Fibroblast of lung (primary cell): ENCODE results near the gene DENND1A. TPM values are rescaled to one million over a fixed set of nuclear protein-coding genes. Genes with fewer than 3 reads are reported as not detected.

Experiments used
- DNase-seq, 2 donors: peaks; one replicate each; pipeline versions ENCODE4 v3.0.0 to v3.0.0-alpha.2; 2010; ENCODE audit warnings: low read depth in 2 of 2
- H2AFZ ChIP-seq: 2 replicates; pipeline ENCODE4 v1.5.1; 2012; ENCODE audit warnings: low read length, control low read depth, inconsistent platforms
- H3K27ac ChIP-seq: 2 replicates; pipeline ENCODE4 v1.5.1; 2011; ENCODE audit warnings: low read length, control low read depth; ENCODE audit not compliant: insufficient read depth
- H3K27me3 ChIP-seq: 2 replicates; pipeline ENCODE4 v1.5.1; 2011; ENCODE audit warnings: mild to moderate bottlenecking, low read length; ENCODE audit not compliant: control insufficient read depth, insufficient read depth
- H3K36me3 ChIP-seq: 2 replicates; pipeline ENCODE4 v1.5.1; 2011; ENCODE audit warnings: low read length; ENCODE audit not compliant: control insufficient read depth, insufficient read depth
- H3K4me1 ChIP-seq: 2 replicates; pipeline ENCODE4 v1.5.1; 2011; ENCODE audit warnings: low read length; ENCODE audit not compliant: control insufficient read depth, insufficient read depth; ENCODE audit errors: extremely low read depth
- H3K4me2 ChIP-seq: 2 replicates; pipeline ENCODE4 v1.5.1; 2011; ENCODE audit warnings: low read length, control low read depth; ENCODE audit not compliant: insufficient read depth; ENCODE audit errors: extremely low read depth
- H3K4me3 ChIP-seq, 4 experiments: fragments of 200-600 bp in 1 of 4; sonication (generic) in 1 of 4; replicated peaks in 1 of 4; 2 replicates each; pipeline ENCODE4 v1.5.1; 2011 to 2016; ENCODE audit warnings: low read length in 4 of 4, low read depth in 3 of 4, mild to moderate bottlenecking in 3 of 4, control low read depth in 2 of 4, inconsistent platforms in 1 of 4, mixed read lengths in 1 of 4; ENCODE audit not compliant: insufficient read depth in 1 of 4; ENCODE audit errors: control extremely low read depth in 1 of 4
- H3K79me2 ChIP-seq: 2 replicates; pipeline ENCODE4 v1.5.1; 2012; ENCODE audit warnings: mild to moderate bottlenecking, low read length, inconsistent platforms; ENCODE audit not compliant: control insufficient read depth, insufficient read depth
- H3K9ac ChIP-seq: 2 replicates; pipeline ENCODE4 v1.5.1; 2011; ENCODE audit warnings: mild to moderate bottlenecking, low read length, control low read depth; ENCODE audit not compliant: insufficient read depth
- H3K9me3 ChIP-seq: 2 replicates; pipeline ENCODE4 v1.5.1; 2012; ENCODE audit warnings: low read depth, low read length; ENCODE audit not compliant: control insufficient read depth, insufficient read depth
- H4K20me1 ChIP-seq: 2 replicates; pipeline ENCODE4 v1.5.1; 2011; ENCODE audit warnings: low read length; ENCODE audit not compliant: control insufficient read depth, insufficient read depth; ENCODE audit errors: extremely low read depth
- EZH2 ChIP-seq: IDR thresholded peaks from 2 replicates; pipeline ENCODE4 v1.5.1; 2012; ENCODE audit warnings: low read length, control low read depth, mild to moderate bottlenecking; ENCODE audit errors: missing control alignments
- polyA plus RNA-seq, 2 donors: library from polyadenylated mRNA; depleted of rRNA in 1 of 2; stranded (reverse) in 1 of 2; unstranded in 1 of 2; fragments of >200 nt; gene quantifications; 2 replicates each; pipeline ENCODE4 v1.2.1, GENCODE V29; 2011 to 2012; ENCODE audit warnings: missing spikeins in 1 of 2
- total RNA-seq: library from RNA; depleted of rRNA; stranded (reverse); fragments of >200 nt; gene quantifications from 2 replicates; pipeline ENCODE4 v1.2.1, GENCODE V29; 2014
- TF ChIP-seq, protein P1 (sequence below), 2 donors: IDR thresholded peaks in 1 of 2; conservative IDR thresholded peaks in 1 of 2; 1 replicate in 1 of 2; 2 replicates in 1 of 2; pipeline ENCODE4 v1.5.1; 2011 to 2012; ENCODE audit warnings: low read length in 2 of 2, control low read depth in 1 of 2, inconsistent platforms in 1 of 2, low read depth in 1 of 2, mild to moderate bottlenecking in 1 of 2

Gene DENND1A
- total and polyA plus RNA-seq, 2 donors (not counting 1 experiment from before 2014, with no cell fraction given): 13.0 to 18.3 TPM

GRCh38 chr9:123349033-123349432 is 580.9 kb downstream of the DENND1A start:
- Histone ChIP-seq H3K79me2 (no peaks in the 10 kb centered on the region), H3K36me3 (no peaks in the 10 kb centered on the region), H3K9me3 (no peaks in the 10 kb centered on the region), H3K4me3 (no peak overlapping the region), H3K9ac (no peak overlapping the region), H3K27me3 (no peaks in the 10 kb centered on the region), H4K20me1 (no peaks in the 10 kb centered on the region), H3K27ac (no peak overlapping the region), H3K4me2 (no peak overlapping the region), H2AFZ (no peak overlapping the region), H3K4me1 (no peaks in the 10 kb centered on the region)
- no peak for DNase-seq
- TF ChIP-seq EZH2: no peak
- TF ChIP-seq, protein P1, sequence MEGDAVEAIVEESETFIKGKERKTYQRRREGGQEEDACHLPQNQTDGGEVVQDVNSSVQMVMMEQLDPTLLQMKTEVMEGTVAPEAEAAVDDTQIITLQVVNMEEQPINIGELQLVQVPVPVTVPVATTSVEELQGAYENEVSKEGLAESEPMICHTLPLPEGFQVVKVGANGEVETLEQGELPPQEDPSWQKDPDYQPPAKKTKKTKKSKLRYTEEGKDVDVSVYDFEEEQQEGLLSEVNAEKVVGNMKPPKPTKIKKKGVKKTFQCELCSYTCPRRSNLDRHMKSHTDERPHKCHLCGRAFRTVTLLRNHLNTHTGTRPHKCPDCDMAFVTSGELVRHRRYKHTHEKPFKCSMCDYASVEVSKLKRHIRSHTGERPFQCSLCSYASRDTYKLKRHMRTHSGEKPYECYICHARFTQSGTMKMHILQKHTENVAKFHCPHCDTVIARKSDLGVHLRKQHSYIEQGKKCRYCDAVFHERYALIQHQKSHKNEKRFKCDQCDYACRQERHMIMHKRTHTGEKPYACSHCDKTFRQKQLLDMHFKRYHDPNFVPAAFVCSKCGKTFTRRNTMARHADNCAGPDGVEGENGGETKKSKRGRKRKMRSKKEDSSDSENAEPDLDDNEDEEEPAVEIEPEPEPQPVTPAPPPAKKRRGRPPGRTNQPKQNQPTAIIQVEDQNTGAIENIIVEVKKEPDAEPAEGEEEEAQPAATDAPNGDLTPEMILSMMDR (conservative IDR thresholded peaks at IDR 0.05 in 1 of 2, IDR thresholded peaks at IDR 0.05 in 1 of 2; ENCODE audit: low read depth in 1 of 2, low read length in 2 of 2): no peak

DNA sequence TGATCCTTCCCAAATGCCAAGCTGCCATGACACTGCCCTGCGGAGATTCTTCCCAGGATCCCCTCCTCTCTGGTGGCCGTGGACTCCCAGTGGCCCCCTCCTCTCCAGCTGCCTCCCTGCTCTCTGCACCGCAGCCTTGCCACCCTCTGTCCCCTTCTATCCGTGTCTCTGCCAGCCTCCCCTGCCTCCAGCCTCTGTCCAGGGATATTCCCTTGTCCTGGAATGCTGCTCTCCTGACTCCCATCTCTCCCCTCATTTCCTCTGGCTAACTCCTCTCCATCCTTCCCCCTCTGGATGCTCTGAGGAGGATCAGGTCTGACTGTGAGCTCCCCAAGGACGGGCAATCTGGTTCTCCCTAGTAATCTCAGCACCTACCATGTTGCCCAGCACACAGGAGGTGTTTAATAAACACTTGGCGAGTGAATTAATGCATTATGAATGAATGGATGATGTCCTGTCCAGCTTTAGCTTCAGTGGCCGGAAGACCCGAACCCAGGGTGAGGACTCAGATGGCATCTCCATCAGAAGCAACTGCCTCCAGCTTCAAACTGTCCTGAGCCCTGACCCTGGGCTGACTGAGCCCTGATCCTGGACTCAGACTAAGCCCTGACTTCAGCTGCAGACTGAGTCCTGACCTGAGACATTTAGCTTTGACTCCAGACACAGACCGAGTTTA is 581.5 kb downstream of the DENND1A start:
- H3K4me2 ChIP-seq: no peak overlapping the region
- no peaks in the 10 kb centered on the region for H3K27me3 ChIP-seq

DNA sequence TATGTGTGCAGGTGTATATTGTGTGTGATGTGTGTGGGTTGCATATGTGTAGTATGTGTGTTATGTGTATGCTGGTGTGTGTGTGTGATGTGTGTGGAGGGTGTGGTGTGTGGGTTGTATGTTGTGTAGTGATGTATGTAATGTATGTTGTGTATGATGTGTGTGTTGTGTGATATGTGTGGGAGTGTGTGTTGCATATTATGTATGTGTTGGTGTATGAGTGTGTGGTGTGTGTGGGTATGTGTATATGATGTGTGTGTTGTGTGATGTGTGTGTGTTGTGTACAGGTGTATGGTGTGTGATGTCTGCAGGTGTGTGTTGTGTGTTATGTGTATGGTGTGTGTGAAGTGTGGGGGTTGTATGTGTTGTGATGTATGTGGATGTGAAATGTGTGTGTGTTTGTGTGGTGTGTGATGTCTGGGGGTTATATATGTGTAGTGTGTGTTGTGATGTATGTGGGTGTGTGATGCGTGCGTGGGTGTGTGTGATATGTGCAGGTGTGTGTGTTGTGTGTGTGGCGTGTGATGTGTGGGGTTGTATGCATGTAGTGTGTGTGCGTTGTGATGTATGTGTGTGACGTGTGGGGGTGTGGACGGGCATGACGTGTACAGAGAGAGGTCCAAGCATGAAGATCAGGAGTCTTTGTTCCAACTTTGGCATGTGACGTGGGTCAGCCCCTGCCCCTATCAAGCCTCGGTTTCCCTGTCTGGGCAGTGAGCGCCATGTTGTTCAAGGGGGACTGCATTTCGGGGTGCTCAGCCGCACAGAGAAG is 582.5 kb downstream of the DENND1A start:
- H3K4me1 ChIP-seq: no peaks in the 10 kb centered on the region
- no peak overlapping the region for H3K4me3 ChIP-seq
- no peaks in the 10 kb centered on the region for H3K9me3 ChIP-seq
- no peaks in the 10 kb centered on the region for H4K20me1 ChIP-seq
- no peaks in the 10 kb centered on the region for H3K36me3 ChIP-seq
- no peak overlapping the region for H3K4me2 ChIP-seq
- TF ChIP-seq EZH2: no peak
- TF ChIP-seq, protein P1 (conservative IDR thresholded peaks at IDR 0.05 in 1 of 2, IDR thresholded peaks at IDR 0.05 in 1 of 2; ENCODE audit: low read depth in 1 of 2, low read length in 2 of 2): no peak
- H3K79me2 ChIP-seq: no peaks in the 10 kb centered on the region
- H3K9ac ChIP-seq: no peak overlapping the region
- no peaks in the 10 kb centered on the region for H3K27me3 ChIP-seq
- H2AFZ ChIP-seq: no peak overlapping the region
- no peak for DNase-seq
- no peak overlapping the region for H3K27ac ChIP-seq

More for the DNA sequence above, 581.5 kb downstream of the DENND1A start:
- H4K20me1 ChIP-seq: no peaks in the 10 kb centered on the region
- no peak overlapping the region for H3K9ac ChIP-seq
- no peaks in the 10 kb centered on the region for H3K4me1 ChIP-seq
- no peak overlapping the region for H2AFZ ChIP-seq
- no peaks in the 10 kb centered on the region for H3K79me2 ChIP-seq
- TF ChIP-seq EZH2: no peak
- TF ChIP-seq, protein P1 (conservative IDR thresholded peaks at IDR 0.05 in 1 of 2, IDR thresholded peaks at IDR 0.05 in 1 of 2; ENCODE audit: low read depth in 1 of 2, low read length in 2 of 2): no peak
- no peak overlapping the region for H3K4me3 ChIP-seq
- H3K9me3 ChIP-seq: no peaks in the 10 kb centered on the region
- H3K36me3 ChIP-seq: no peaks in the 10 kb centered on the region
- DNase-seq: no peak
- H3K27ac ChIP-seq: no peak overlapping the region
